ENCODE data around the gene ELF5.

The ELF5 gene

DNA sequence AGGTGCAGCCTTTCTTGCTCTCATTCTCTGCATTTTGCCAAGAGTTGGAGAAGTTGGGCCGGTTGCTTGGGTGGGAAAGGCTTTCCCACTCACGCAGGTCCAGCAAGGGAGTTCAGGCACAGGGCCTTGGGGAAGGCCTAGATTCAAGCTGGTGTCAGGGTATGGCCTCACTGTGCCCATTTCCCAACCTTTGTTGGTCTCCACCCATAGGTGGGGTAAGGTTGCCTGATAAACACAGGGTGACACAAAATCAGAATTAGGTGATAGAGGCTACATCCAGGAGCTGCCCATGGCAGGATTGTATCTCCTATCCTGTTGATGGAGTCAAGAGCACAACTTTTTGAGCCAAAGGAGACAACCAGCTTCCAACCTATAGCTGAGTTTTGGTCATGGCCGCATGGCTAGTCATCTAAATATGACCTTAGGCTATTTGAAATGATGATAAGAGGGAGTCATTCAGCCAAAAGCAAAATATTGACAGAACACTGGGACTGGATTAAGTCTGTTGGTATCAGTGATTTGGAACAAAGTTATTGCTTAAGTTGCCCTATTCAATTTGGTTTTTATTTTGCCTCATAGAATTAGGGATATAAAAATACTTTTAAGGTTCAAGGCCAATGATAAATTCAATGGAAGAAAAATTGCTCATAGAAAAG lies 54.0 kb downstream of the ELF5 start:
- Histone ChIP-seq H3K9me3 (ENCODE audit: insufficient read depth, low read length, severe bottlenecking) (no peaks in the 10 kb centered on the region), H3K4me3 (ENCODE audit: low read depth in 1 of 2, low read length in 2 of 2) (no peak overlapping the region), H4K20me1 (ENCODE audit: insufficient read depth, low read length) (no peaks in the 10 kb centered on the region), H3K36me3 (ENCODE audit: insufficient read depth, low read length) (peaks cover 73% of the 10 kb centered on the region), H2AFZ (ENCODE audit: low read depth, low read length) (no peak overlapping the region), H3K4me2 (ENCODE audit: insufficient read depth, low read length) (no peak overlapping the region), H3K27ac (ENCODE audit: low read length) (no peak overlapping the region), H3K4me1 (ENCODE audit: insufficient read depth, low read length) (no peaks in the 10 kb centered on the region), H3K79me2 (ENCODE audit: insufficient read depth, low read length) (no peaks in the 10 kb centered on the region), H3K27me3 (ENCODE audit: insufficient read depth, low read length, poor library complexity) (no peaks in the 10 kb centered on the region), H3K9ac (ENCODE audit: low read depth, low read length) (no peak overlapping the region)
- ATAC-seq (ENCODE audit: insufficient read depth, low read depth) (no peak), DNase-seq (no peak)
- TF ChIP-seq, protein P1, sequence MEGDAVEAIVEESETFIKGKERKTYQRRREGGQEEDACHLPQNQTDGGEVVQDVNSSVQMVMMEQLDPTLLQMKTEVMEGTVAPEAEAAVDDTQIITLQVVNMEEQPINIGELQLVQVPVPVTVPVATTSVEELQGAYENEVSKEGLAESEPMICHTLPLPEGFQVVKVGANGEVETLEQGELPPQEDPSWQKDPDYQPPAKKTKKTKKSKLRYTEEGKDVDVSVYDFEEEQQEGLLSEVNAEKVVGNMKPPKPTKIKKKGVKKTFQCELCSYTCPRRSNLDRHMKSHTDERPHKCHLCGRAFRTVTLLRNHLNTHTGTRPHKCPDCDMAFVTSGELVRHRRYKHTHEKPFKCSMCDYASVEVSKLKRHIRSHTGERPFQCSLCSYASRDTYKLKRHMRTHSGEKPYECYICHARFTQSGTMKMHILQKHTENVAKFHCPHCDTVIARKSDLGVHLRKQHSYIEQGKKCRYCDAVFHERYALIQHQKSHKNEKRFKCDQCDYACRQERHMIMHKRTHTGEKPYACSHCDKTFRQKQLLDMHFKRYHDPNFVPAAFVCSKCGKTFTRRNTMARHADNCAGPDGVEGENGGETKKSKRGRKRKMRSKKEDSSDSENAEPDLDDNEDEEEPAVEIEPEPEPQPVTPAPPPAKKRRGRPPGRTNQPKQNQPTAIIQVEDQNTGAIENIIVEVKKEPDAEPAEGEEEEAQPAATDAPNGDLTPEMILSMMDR (IDR thresholded peaks at IDR 0.05; ENCODE audit: borderline replicate concordance, extremely low read depth, low read length, poor library complexity, severe bottlenecking), result no peak
- no peak for TF ChIP-seq EZH2 (IDR thresholded peaks at IDR 0.05; ENCODE audit: borderline replicate concordance, low read depth, low read length, severe bottlenecking)

DNA sequence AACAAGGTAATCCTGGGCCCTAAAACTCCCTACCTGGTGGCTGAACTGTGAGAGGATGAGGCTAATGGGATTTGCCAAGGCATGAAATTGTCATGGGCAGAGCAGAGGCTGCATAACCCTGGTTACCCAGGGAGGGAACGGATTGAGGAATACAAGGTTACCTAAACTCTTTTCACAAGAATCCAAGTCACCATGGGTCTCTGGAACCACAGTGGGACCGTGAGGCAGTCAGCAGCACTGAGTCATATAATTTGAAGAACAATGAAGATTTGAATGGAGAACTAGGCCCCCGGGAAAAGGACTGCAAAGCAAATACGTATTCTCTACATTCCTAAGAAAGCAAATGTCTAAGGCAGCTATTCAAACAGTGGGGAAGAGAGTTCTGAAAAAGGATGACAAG lies 55.1 kb downstream of the ELF5 start:
- Histone ChIP-seq H3K4me2 (ENCODE audit: insufficient read depth, low read length) (no peak overlapping the region), H4K20me1 (ENCODE audit: insufficient read depth, low read length) (no peaks in the 10 kb centered on the region), H3K36me3 (ENCODE audit: insufficient read depth, low read length) (peaks cover 70% of the 10 kb centered on the region), H3K79me2 (ENCODE audit: insufficient read depth, low read length) (no peaks in the 10 kb centered on the region), H2AFZ (ENCODE audit: low read depth, low read length) (no peak overlapping the region), H3K4me3 (ENCODE audit: low read depth in 1 of 2, low read length in 2 of 2) (no peak overlapping the region), H3K9ac (ENCODE audit: low read depth, low read length) (no peak overlapping the region), H3K27me3 (ENCODE audit: insufficient read depth, low read length, poor library complexity) (no peaks in the 10 kb centered on the region), H3K4me1 (ENCODE audit: insufficient read depth, low read length) (no peaks in the 10 kb centered on the region), H3K9me3 (ENCODE audit: insufficient read depth, low read length, severe bottlenecking) (no peaks in the 10 kb centered on the region), H3K27ac (ENCODE audit: low read length) (no peak overlapping the region)
- no peak for DNase-seq
- ATAC-seq (ENCODE audit: insufficient read depth, low read depth), result no peak
- TF ChIP-seq, protein P1 (IDR thresholded peaks at IDR 0.05; ENCODE audit: borderline replicate concordance, extremely low read depth, low read length, poor library complexity, severe bottlenecking), result no peak
- TF ChIP-seq EZH2 (IDR thresholded peaks at IDR 0.05; ENCODE audit: borderline replicate concordance, low read depth, low read length, severe bottlenecking), result no peak

DNA sequence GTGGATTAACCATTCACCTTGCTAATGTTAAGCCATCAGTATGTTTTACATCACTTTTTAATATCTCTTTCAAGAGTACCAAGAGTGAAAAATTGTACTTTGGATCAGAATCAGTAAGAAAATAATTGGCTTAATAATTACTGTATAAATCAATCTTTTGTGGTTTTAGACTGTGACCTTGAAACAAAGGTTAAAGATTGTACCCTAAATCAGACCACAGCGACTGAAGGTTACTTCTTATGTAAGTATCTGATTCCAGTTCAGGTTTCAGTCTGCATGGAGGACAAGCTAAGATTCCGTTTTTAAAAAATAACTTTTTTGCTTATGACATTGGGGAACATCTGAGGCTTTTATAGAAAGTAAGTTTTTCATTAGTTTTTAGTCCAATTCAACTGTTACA lies 56.0 kb downstream of the ELF5 start:
- no peaks in the 10 kb centered on the region for H3K79me2 ChIP-seq (ENCODE audit: insufficient read depth, low read length)
- no peaks in the 10 kb centered on the region for H3K9me3 ChIP-seq (ENCODE audit: insufficient read depth, low read length, severe bottlenecking)
- H3K4me2 ChIP-seq (ENCODE audit: insufficient read depth, low read length), result no peak overlapping the region
- DNase-seq, result no peak
- H3K27ac ChIP-seq (ENCODE audit: low read length), result no peak overlapping the region
- H3K36me3 ChIP-seq (ENCODE audit: insufficient read depth, low read length), result peaks cover 69% of the 10 kb centered on the region
- H3K4me1 ChIP-seq (ENCODE audit: insufficient read depth, low read length), result no peaks in the 10 kb centered on the region
- no peak for ATAC-seq (ENCODE audit: insufficient read depth, low read depth)
- TF ChIP-seq, protein P1 (IDR thresholded peaks at IDR 0.05; ENCODE audit: borderline replicate concordance, extremely low read depth, low read length, poor library complexity, severe bottlenecking), result no peak
- no peak for TF ChIP-seq EZH2 (IDR thresholded peaks at IDR 0.05; ENCODE audit: borderline replicate concordance, low read depth, low read length, severe bottlenecking)
- H4K20me1 ChIP-seq (ENCODE audit: insufficient read depth, low read length), result no peaks in the 10 kb centered on the region
- H3K9ac ChIP-seq (ENCODE audit: low read depth, low read length), result no peak overlapping the region
- no peak overlapping the region for H2AFZ ChIP-seq (ENCODE audit: low read depth, low read length)
- no peak overlapping the region for H3K4me3 ChIP-seq (ENCODE audit: low read depth in 1 of 2, low read length in 2 of 2)
- no peaks in the 10 kb centered on the region for H3K27me3 ChIP-seq (ENCODE audit: insufficient read depth, low read length, poor library complexity)
